Fibroblast of lung (primary cell): Measurements from ENCODE around the gene SERPINB1. TPM values are rescaled to one million over a fixed set of nuclear protein-coding genes. Genes with fewer than 3 reads are reported as not detected.

Source experiments
- DNase-seq, 2 donors: peaks; one replicate each; pipeline versions ENCODE4 v3.0.0 to v3.0.0-alpha.2; 2010; ENCODE audit warnings: low read depth in 2 of 2
- H2AFZ ChIP-seq: 2 replicates; pipeline ENCODE4 v1.5.1; 2012; ENCODE audit warnings: low read length, control low read depth, inconsistent platforms
- H3K27ac ChIP-seq: 2 replicates; pipeline ENCODE4 v1.5.1; 2011; ENCODE audit warnings: low read length, control low read depth; ENCODE audit not compliant: insufficient read depth
- H3K27me3 ChIP-seq: 2 replicates; pipeline ENCODE4 v1.5.1; 2011; ENCODE audit warnings: mild to moderate bottlenecking, low read length; ENCODE audit not compliant: control insufficient read depth, insufficient read depth
- H3K36me3 ChIP-seq: 2 replicates; pipeline ENCODE4 v1.5.1; 2011; ENCODE audit warnings: low read length; ENCODE audit not compliant: control insufficient read depth, insufficient read depth
- H3K4me1 ChIP-seq: 2 replicates; pipeline ENCODE4 v1.5.1; 2011; ENCODE audit warnings: low read length; ENCODE audit not compliant: control insufficient read depth, insufficient read depth; ENCODE audit errors: extremely low read depth
- H3K4me2 ChIP-seq: 2 replicates; pipeline ENCODE4 v1.5.1; 2011; ENCODE audit warnings: low read length, control low read depth; ENCODE audit not compliant: insufficient read depth; ENCODE audit errors: extremely low read depth
- H3K4me3 ChIP-seq, 4 experiments: fragments of 200-600 bp in 1 of 4; sonication (generic) in 1 of 4; replicated peaks in 1 of 4; 2 replicates each; pipeline ENCODE4 v1.5.1; 2011 to 2016; ENCODE audit warnings: low read length in 4 of 4, low read depth in 3 of 4, mild to moderate bottlenecking in 3 of 4, control low read depth in 2 of 4, inconsistent platforms in 1 of 4, mixed read lengths in 1 of 4; ENCODE audit not compliant: insufficient read depth in 1 of 4; ENCODE audit errors: control extremely low read depth in 1 of 4
- H3K79me2 ChIP-seq: 2 replicates; pipeline ENCODE4 v1.5.1; 2012; ENCODE audit warnings: mild to moderate bottlenecking, low read length, inconsistent platforms; ENCODE audit not compliant: control insufficient read depth, insufficient read depth
- H3K9ac ChIP-seq: 2 replicates; pipeline ENCODE4 v1.5.1; 2011; ENCODE audit warnings: mild to moderate bottlenecking, low read length, control low read depth; ENCODE audit not compliant: insufficient read depth
- H3K9me3 ChIP-seq: 2 replicates; pipeline ENCODE4 v1.5.1; 2012; ENCODE audit warnings: low read depth, low read length; ENCODE audit not compliant: control insufficient read depth, insufficient read depth
- H4K20me1 ChIP-seq: 2 replicates; pipeline ENCODE4 v1.5.1; 2011; ENCODE audit warnings: low read length; ENCODE audit not compliant: control insufficient read depth, insufficient read depth; ENCODE audit errors: extremely low read depth
- EZH2 ChIP-seq: IDR thresholded peaks from 2 replicates; pipeline ENCODE4 v1.5.1; 2012; ENCODE audit warnings: low read length, control low read depth, mild to moderate bottlenecking; ENCODE audit errors: missing control alignments
- polyA plus RNA-seq, 2 donors: library from polyadenylated mRNA; depleted of rRNA in 1 of 2; stranded (reverse) in 1 of 2; unstranded in 1 of 2; fragments of >200 nt; gene quantifications; 2 replicates each; pipeline ENCODE4 v1.2.1, GENCODE V29; 2011 to 2012; ENCODE audit warnings: missing spikeins in 1 of 2
- total RNA-seq: library from RNA; depleted of rRNA; stranded (reverse); fragments of >200 nt; gene quantifications from 2 replicates; pipeline ENCODE4 v1.2.1, GENCODE V29; 2014
- TF ChIP-seq, protein P1 (sequence below), 2 donors: IDR thresholded peaks in 1 of 2; conservative IDR thresholded peaks in 1 of 2; 1 replicate in 1 of 2; 2 replicates in 1 of 2; pipeline ENCODE4 v1.5.1; 2011 to 2012; ENCODE audit warnings: low read length in 2 of 2, control low read depth in 1 of 2, inconsistent platforms in 1 of 2, low read depth in 1 of 2, mild to moderate bottlenecking in 1 of 2

The SERPINB1 gene
- total and polyA plus RNA-seq, 2 donors (not counting 1 experiment from before 2014, with no cell fraction given): 19.3 to 39.5 TPM

DNA sequence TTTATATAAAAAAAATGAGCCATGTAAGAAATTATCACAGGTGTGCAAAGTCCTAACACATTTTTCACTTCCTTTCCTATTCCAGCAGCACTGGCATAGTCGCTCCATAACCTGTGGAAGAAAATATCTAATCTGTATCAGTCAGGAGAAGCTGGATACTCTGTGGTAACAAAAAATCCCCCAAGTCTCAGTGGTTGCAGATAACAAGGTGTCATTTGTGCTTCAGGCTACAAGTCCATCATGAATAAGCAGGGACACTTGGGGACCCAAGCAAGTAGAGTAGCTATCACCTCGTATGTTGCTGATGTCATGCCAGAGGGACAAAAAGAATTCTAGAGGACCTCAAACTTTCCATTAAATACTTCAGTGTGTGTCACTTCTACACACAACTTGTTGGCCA, 30.3 kb upstream of the SERPINB1 start:
- Histone ChIP-seq H3K4me1 (peaks cover 6% of the 10 kb centered on the region), H3K27me3 (no peaks in the 10 kb centered on the region), H3K4me2 (no peak overlapping the region), H3K9me3 (no peaks in the 10 kb centered on the region), H2AFZ (no peak overlapping the region), H3K27ac (no peak overlapping the region), H3K4me3 (no peak overlapping the region), H3K9ac (no peak overlapping the region), H3K36me3 (no peaks in the 10 kb centered on the region), H3K79me2 (no peaks in the 10 kb centered on the region), H4K20me1 (no peaks in the 10 kb centered on the region)
- DNase-seq: no peak
- no peak for TF ChIP-seq EZH2
- TF ChIP-seq, protein P1, sequence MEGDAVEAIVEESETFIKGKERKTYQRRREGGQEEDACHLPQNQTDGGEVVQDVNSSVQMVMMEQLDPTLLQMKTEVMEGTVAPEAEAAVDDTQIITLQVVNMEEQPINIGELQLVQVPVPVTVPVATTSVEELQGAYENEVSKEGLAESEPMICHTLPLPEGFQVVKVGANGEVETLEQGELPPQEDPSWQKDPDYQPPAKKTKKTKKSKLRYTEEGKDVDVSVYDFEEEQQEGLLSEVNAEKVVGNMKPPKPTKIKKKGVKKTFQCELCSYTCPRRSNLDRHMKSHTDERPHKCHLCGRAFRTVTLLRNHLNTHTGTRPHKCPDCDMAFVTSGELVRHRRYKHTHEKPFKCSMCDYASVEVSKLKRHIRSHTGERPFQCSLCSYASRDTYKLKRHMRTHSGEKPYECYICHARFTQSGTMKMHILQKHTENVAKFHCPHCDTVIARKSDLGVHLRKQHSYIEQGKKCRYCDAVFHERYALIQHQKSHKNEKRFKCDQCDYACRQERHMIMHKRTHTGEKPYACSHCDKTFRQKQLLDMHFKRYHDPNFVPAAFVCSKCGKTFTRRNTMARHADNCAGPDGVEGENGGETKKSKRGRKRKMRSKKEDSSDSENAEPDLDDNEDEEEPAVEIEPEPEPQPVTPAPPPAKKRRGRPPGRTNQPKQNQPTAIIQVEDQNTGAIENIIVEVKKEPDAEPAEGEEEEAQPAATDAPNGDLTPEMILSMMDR (conservative IDR thresholded peaks at IDR 0.05 in 1 of 2, IDR thresholded peaks at IDR 0.05 in 1 of 2; ENCODE audit: low read depth in 1 of 2, low read length in 2 of 2): no peak

DNA sequence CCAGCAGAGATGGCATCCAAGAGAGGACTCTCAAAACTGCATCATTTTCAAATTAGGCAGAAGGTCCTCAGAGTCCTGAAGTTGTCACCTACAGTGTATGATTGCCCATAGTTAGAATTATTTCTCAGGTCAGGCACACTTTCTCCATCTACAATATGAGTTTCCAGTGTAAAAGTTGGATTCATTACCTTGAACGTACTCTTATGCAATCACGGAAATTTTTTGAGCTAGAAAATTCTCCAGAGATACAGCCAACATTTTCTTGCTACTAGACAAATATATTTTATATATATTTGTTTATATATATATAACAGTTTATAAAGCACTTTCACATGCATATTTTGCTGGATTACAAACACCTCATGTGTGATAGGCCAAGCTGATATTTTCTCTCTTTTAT, 29.4 kb upstream of the SERPINB1 start:
- no peaks in the 10 kb centered on the region for H3K9me3 ChIP-seq
- TF ChIP-seq EZH2: no peak
- TF ChIP-seq, protein P1 (conservative IDR thresholded peaks at IDR 0.05 in 1 of 2, IDR thresholded peaks at IDR 0.05 in 1 of 2; ENCODE audit: low read depth in 1 of 2, low read length in 2 of 2): no peak
- H3K27ac ChIP-seq: no peak overlapping the region
- H3K4me1 ChIP-seq: peaks cover under 1% of the 10 kb centered on the region
- no peak for DNase-seq
- no peak overlapping the region for H3K4me3 ChIP-seq
- no peak overlapping the region for H2AFZ ChIP-seq
- no peak overlapping the region for H3K4me2 ChIP-seq
- H3K27me3 ChIP-seq: no peaks in the 10 kb centered on the region
- no peaks in the 10 kb centered on the region for H3K36me3 ChIP-seq
- no peaks in the 10 kb centered on the region for H3K79me2 ChIP-seq
- H3K9ac ChIP-seq: no peak overlapping the region
- no peaks in the 10 kb centered on the region for H4K20me1 ChIP-seq

DNA sequence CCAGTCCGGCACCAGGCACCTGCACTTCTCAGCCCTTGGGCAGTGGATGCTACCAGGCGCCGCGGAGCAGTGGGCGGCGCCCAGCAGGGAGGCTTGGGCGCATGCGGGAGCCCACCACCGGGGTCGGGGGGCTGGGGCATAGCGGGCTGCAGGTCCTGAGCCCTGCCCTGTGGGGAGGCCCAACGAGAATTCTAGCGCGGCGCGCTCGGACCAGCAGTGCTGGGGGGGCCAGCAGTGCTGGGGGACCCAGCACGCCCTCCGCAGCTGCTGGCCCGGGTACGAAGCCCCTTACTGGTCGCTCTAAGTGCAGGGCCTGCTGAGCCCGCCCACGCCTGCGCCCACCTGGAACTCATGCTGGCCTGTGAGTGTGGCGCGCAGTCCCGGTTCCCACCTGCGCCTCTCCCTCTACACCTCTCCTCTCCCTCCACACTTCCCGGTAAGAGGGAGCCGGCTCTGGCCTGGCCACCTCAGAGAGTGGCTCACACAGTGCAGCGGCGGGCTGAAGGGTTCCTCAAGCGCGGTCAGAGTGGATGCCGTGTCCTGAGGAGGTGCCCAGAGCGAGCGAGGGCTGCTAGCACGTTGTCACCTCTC, 28.5 kb upstream of the SERPINB1 start:
- Histone ChIP-seq H3K4me2 (no peak overlapping the region), H3K36me3 (no peaks in the 10 kb centered on the region), H3K4me3 (no peak overlapping the region), H4K20me1 (no peaks in the 10 kb centered on the region), H3K27me3 (no peaks in the 10 kb centered on the region), H3K9me3 (no peaks in the 10 kb centered on the region), H3K9ac (no peak overlapping the region), H3K27ac (no peak overlapping the region), H3K4me1 (no peaks in the 10 kb centered on the region), H2AFZ (no peak overlapping the region), H3K79me2 (no peaks in the 10 kb centered on the region)
- TF ChIP-seq, protein P1 (conservative IDR thresholded peaks at IDR 0.05 in 1 of 2, IDR thresholded peaks at IDR 0.05 in 1 of 2; ENCODE audit: low read depth in 1 of 2, low read length in 2 of 2): no peak
- no peak for DNase-seq
